Pancreas (tissue), 10 donors: ENCODE results near the gene LIMS3. TPM values are rescaled to one million over a fixed set of nuclear protein-coding genes. Genes with fewer than 3 reads are reported as not detected.
"Not testable (repeated sequence)": the region's sequence is repeated elsewhere in the genome, so short reads cannot be mapped to it uniquely, and the experiment has no call there.

ENCODE experiments used
- ATAC-seq, 4 donors: fragments of 200-7000 bp; cut with Tn5 transposase; one replicate each; pipeline versions ENCODE4 v1.8.0 to v1.9.1; 2020; ENCODE audit warnings: mild to moderate bottlenecking in 4 of 4, moderate library complexity in 4 of 4
- DNase-seq, 6 donors: peaks; one replicate each; pipeline ENCODE4 v3.0.0-alpha.2; 2020
- FAIRE-seq: peaks from 2 replicates; lab custom pipeline; 2012; peaks lifted over from hg19 to GRCh38; lab: Jason Lieb, UNC
- H3K27ac ChIP-seq, 4 donors: fragments of 200-600 bp; sonication (generic); 1 replicate in 3 of 4; 2 replicates in 1 of 4; pipeline versions ENCODE4 v1.5.0 to v1.8.0; 2020
- H3K27me3 ChIP-seq, 4 donors: fragments of 200-600 bp; one replicate each; pipeline ENCODE4 v1.8.0; 2021
- H3K36me3 ChIP-seq, 3 donors: fragments of 200-600 bp; sonication (generic) in 1 of 3; one replicate each; pipeline versions ENCODE4 v1.5.0 to v1.8.0; 2020 to 2021
- H3K4me1 ChIP-seq, 3 donors: fragments of 200-600 bp; one replicate each; pipeline ENCODE4 v1.8.0; 2021
- H3K4me3 ChIP-seq, 4 donors: fragments of 200-600 bp; sonication (generic) in 2 of 4; one replicate each; pipeline versions ENCODE4 v1.5.0 to v1.8.0; 2020 to 2021
- H3K9me3 ChIP-seq, 4 donors: fragments of 200-600 bp; one replicate each; pipeline ENCODE4 v1.8.0; 2021
- WGBS, 2 donors: extraction: QIAGEN DNeasy Blood & Tissue Kit; methylation state at CpG; one replicate each; pipeline ENCODE4 v1.1.7; 2013; 5-methylcytosine and 5-hydroxymethylcytosine counted together
- intact Hi-C, 3 donors: fragments of 100-400 bp; cut with DNase I; formaldehyde crosslinking; loops; one replicate each; pipeline versions ENCODE4 v1.11.1 to v1.14.2; 2022
- polyA plus RNA-seq, 2 donors: library from polyadenylated mRNA; stranded (reverse); fragments of 200-250 nt; gene quantifications; one replicate each; pipeline ENCODE4 v1.2.3, GENCODE V29; 2013
- total RNA-seq, 6 donors: library from RNA; stranded (reverse); fragmentation: NEBNext Ultra II Directional in 4 of 6; extraction: Animal tissue kit (Norgen Biotek cat#: 25700) in 4 of 6; gene quantifications; one replicate each; pipeline versions ENCODE4 v1.2.1 to v1.2.4, GENCODE V29; 2021 to 2023
- donor health status: healthy with polysubstance abuse.
- donor health status: DM: no; HTN: no; CAD: no; lungs with moderate emphysema.
- donor health status: DM: no; HTN: no; CAD: no.
- donor health status: control.
- donor health status: control.
- donor health status: Bipolar disorder and iron deficiency.
- donor health status: DM: yes; HTN: yes; CAD: no.
- donor health status: DM: no; HTN: no; CAD: no.
- donor health status: DM: no; HTN: no; CAD: no.
- donor health status: DM: yes; HTN: yes; CAD: no.

Gene LIMS3
- total and polyA plus RNA-seq, 8 donors, result 0.38 to 3.1 (median 1.9) TPM

- FAIRE-seq, result not testable (repeated sequence)
Measured at GRCh38 chr2:109897769-109898461, 573 bp upstream of the LIMS3 start.

GRCh38 chr2:109905796-109906195 lies 7.3 kb downstream of the LIMS3 start:
- H3K4me3 ChIP-seq, H3K4me1 ChIP-seq, intact Hi-C loops, H3K36me3 ChIP-seq, FAIRE-seq, H3K9me3 ChIP-seq, H3K27me3 ChIP-seq, DNase-seq, H3K27ac ChIP-seq: not testable (repeated sequence)
- ATAC-seq, result peak in 3 of 4 donors; percentile 79 to 89 (median 79)
- no CpG with 5 or more reads among the region's 8 CpGs for WGBS, 2 donors

More at GRCh38 chr2:109897769-109898461, 573 bp upstream of the LIMS3 start:
- DNase-seq, H3K27ac ChIP-seq, H3K27me3 ChIP-seq, H3K36me3 ChIP-seq, H3K4me1 ChIP-seq, H3K9me3 ChIP-seq, intact Hi-C loops, H3K4me3 ChIP-seq: not testable (repeated sequence)
- peak; percentile 13 to 37 (median 31) for ATAC-seq
- no CpG with 5 or more reads among the region's 8 CpGs for WGBS, 2 donors

- no CpG with 5 or more reads among the region's 2 CpGs for WGBS, 2 donors
Measured at GRCh38 chr2:109908626-109909025, 10.1 kb downstream of the LIMS3 start.

GRCh38 chr2:109910789-109911188 lies 12.3 kb downstream of the LIMS3 start:
- H3K4me3 ChIP-seq, intact Hi-C loops, H3K27ac ChIP-seq, H3K36me3 ChIP-seq, H3K27me3 ChIP-seq, H3K4me1 ChIP-seq, H3K9me3 ChIP-seq, DNase-seq, FAIRE-seq: not testable (repeated sequence)
- peak in 2 of 4 donors; percentile 52 to 66 for ATAC-seq

More at GRCh38 chr2:109908626-109909025, 10.1 kb downstream of the LIMS3 start:
- DNase-seq, intact Hi-C loops, FAIRE-seq, H3K4me3 ChIP-seq, H3K36me3 ChIP-seq, ATAC-seq, H3K27me3 ChIP-seq, H3K9me3 ChIP-seq, H3K4me1 ChIP-seq, H3K27ac ChIP-seq: not testable (repeated sequence)

- WGBS, 2 donors, result 88 to 92% methylated on average over 1 of the region's 2 CpGs
- intact Hi-C loops, H3K36me3 ChIP-seq, H3K4me3 ChIP-seq, ATAC-seq, H3K27ac ChIP-seq, FAIRE-seq, H3K9me3 ChIP-seq, H3K4me1 ChIP-seq, DNase-seq, H3K27me3 ChIP-seq: not testable (repeated sequence)
Measured at GRCh38 chr2:109913911-109914310, 15.4 kb downstream of the LIMS3 start.

GRCh38 chr2:109914552-109914951 lies 16.1 kb downstream of the LIMS3 start:
- ATAC-seq, H3K4me3 ChIP-seq, H3K27me3 ChIP-seq, FAIRE-seq, DNase-seq, H3K27ac ChIP-seq, H3K4me1 ChIP-seq, H3K9me3 ChIP-seq, intact Hi-C loops, H3K36me3 ChIP-seq: not testable (repeated sequence)
- WGBS, 2 donors, result no CpG with 5 or more reads among the region's 7 CpGs

GRCh38 chr2:109915830-109916229 lies 17.3 kb downstream of the LIMS3 start:
- WGBS, 2 donors, result no CpG with 5 or more reads among the region's 5 CpGs
- intact Hi-C loops, H3K4me1 ChIP-seq, DNase-seq, H3K9me3 ChIP-seq, H3K4me3 ChIP-seq, H3K36me3 ChIP-seq, FAIRE-seq, H3K27ac ChIP-seq, H3K27me3 ChIP-seq: not testable (repeated sequence)
- peak; percentile 38 to 79 (median 69) for ATAC-seq

- intact Hi-C loops, H3K27me3 ChIP-seq, H3K4me1 ChIP-seq, H3K27ac ChIP-seq, FAIRE-seq, H3K36me3 ChIP-seq, DNase-seq, H3K9me3 ChIP-seq, ATAC-seq, H3K4me3 ChIP-seq: not testable (repeated sequence)
- no CpG with 5 or more reads among the region's 2 CpGs for WGBS, 2 donors
Measured at GRCh38 chr2:109920162-109920561, 21.7 kb downstream of the LIMS3 start.

- peak; percentile 89 to 92 (median 90) for ATAC-seq
- H3K4me1 ChIP-seq, H3K27me3 ChIP-seq, DNase-seq, H3K4me3 ChIP-seq, FAIRE-seq, H3K36me3 ChIP-seq, intact Hi-C loops, H3K27ac ChIP-seq, H3K9me3 ChIP-seq: not testable (repeated sequence)
- no CpG with 5 or more reads among the region's 7 CpGs for WGBS, 2 donors
Measured at GRCh38 chr2:109921543-109922384, 23.3 kb downstream of the LIMS3 start.

GRCh38 chr2:109924481-109924880 lies 26.0 kb downstream of the LIMS3 start:
- no CpG with 5 or more reads among the region's 2 CpGs for WGBS, 2 donors
- peak; percentile 33 to 66 (median 57) for ATAC-seq
- peak; percentile 41 for FAIRE-seq

GRCh38 chr2:109927803-109928202 lies 29.3 kb downstream of the LIMS3 start:
- intact Hi-C loops, H3K27ac ChIP-seq, H3K27me3 ChIP-seq, ATAC-seq, H3K36me3 ChIP-seq, DNase-seq, H3K4me3 ChIP-seq, FAIRE-seq, H3K4me1 ChIP-seq, H3K9me3 ChIP-seq: not testable (repeated sequence)
- WGBS, 2 donors, result no CpG with 5 or more reads among the region's 4 CpGs

More at GRCh38 chr2:109924481-109924880, 26.0 kb downstream of the LIMS3 start:
- H3K4me3 ChIP-seq, intact Hi-C loops, H3K9me3 ChIP-seq, H3K36me3 ChIP-seq, H3K27ac ChIP-seq, H3K27me3 ChIP-seq, H3K4me1 ChIP-seq, DNase-seq: not testable (repeated sequence)

GRCh38 chr2:109929222-109929621 lies 30.7 kb downstream of the LIMS3 start:
- H3K9me3 ChIP-seq, H3K4me1 ChIP-seq, intact Hi-C loops, FAIRE-seq, H3K36me3 ChIP-seq, ATAC-seq, H3K4me3 ChIP-seq, H3K27ac ChIP-seq, DNase-seq, H3K27me3 ChIP-seq: not testable (repeated sequence)
- no CpG with 5 or more reads among the region's 1 CpG for WGBS, 2 donors
